ENCODE results near the gene IQCK. TPM values are rescaled to one million over a fixed set of nuclear protein-coding genes. Genes with fewer than 3 reads are reported as not detected.

Gene IQCK
- total RNA-seq, 1 experiment from 2014 or later, result 15.5 TPM

- intact Hi-C loops (cut with micrococcal nuclease; ENCODE audit: unreplicated experiment), result loop anchor here (1.0 to 5.0 kb wide), 2 partner anchors 178 to 284 kb away; no protein-coding TSS in a partner anchor
- in situ Hi-C loops (cut with HindIII; ENCODE audit: low pct_unique_long_range_greater_than_20kb, low sequenced_read_pairs), result loop anchor here (25.0 kb wide), 1 partner anchor 248 kb away; no protein-coding TSS in a partner anchor
- no peaks in the 10 kb centered on the region for H3K27me3 ChIP-seq (ENCODE audit: control insufficient read depth, insufficient read depth, low read length)
- DNase-seq (ENCODE audit: low read depth, low spot score) (no peak), ATAC-seq (peak; percentile 49)
- no peaks in the 10 kb centered on the region for H3K9me3 ChIP-seq (ENCODE audit: control insufficient read depth, insufficient read depth, low read depth, low read length)
- H3K4me1 ChIP-seq (ENCODE audit: control insufficient read depth, insufficient read depth, low read length), result peaks cover 23% of the 10 kb centered on the region
- CTCF ChIA-PET, result interaction anchor here (0.6 to 1.4 kb wide), 3 partner anchors 167 to 302 kb away, joined by 3 to 8 read pairs (median 4); partner anchors contain the start of genes IQCK and KNOP1
- no peak overlapping the region for H3K27ac ChIP-seq (ENCODE audit: low read length)
- TF ChIP-seq POLR2AphosphoS5 (IDR thresholded peaks at IDR 0.05; ENCODE audit: low read depth, low read length) (no peak), CTCF (IDR thresholded peaks at IDR 0.05) (no peak), REST (IDR thresholded peaks at IDR 0.05; ENCODE audit: insufficient read depth in 1 of 2, low read depth in 2 of 2, low read length in 1 of 2) (no peak), TCF7L2 (IDR thresholded peaks at IDR 0.05; ENCODE audit: low read depth, low read length) (no peak), SIN3A (IDR thresholded peaks at IDR 0.05; ENCODE audit: borderline replicate concordance, insufficient read depth, low read depth, low read length) (no peak)
- no peaks in the 10 kb centered on the region for H3K36me3 ChIP-seq (ENCODE audit: control insufficient read depth, insufficient read depth, low read length)
- peak overlapping the region; percentile 56 to 78 for H3K4me3 ChIP-seq (ENCODE audit: low read depth in 2 of 2, low read length in 2 of 2)
- no TSS peak for BruUV-seq (replicated peaks)
- POLR2A ChIA-PET, result no interaction called here
Measured at GRCh38 chr16:19885451-19886072, 167.5 kb downstream of the IQCK start.

GRCh38 chr16:19886073-19886941 lies 168.2 kb downstream of the IQCK start:
- TF ChIP-seq CTCF (IDR thresholded peaks at IDR 0.05) (peak; percentile 100), SIN3A (IDR thresholded peaks at IDR 0.05; ENCODE audit: borderline replicate concordance, insufficient read depth, low read depth, low read length) (no peak)
- ChIA-PET CTCF (interaction anchor here (0.6 to 1.4 kb wide), 6 partner anchors 37 to 499 kb away, joined by 3 to 8 read pairs (median 3); no protein-coding TSS in a partner anchor), POLR2A (interaction anchor here (0.6 kb wide), 1 partner anchor 324 kb away, joined by 3 read pairs; no protein-coding TSS in a partner anchor)

More at GRCh38 chr16:19886073-19886941, 168.2 kb downstream of the IQCK start:
- peak overlapping the region in 1 of 2 experiments; percentile 78; a peak in 2 of 4 replicates for H3K4me3 ChIP-seq (ENCODE audit: low read depth in 2 of 2, low read length in 2 of 2)
- H3K4me1 ChIP-seq (ENCODE audit: control insufficient read depth, insufficient read depth, low read length), result peaks cover 23% of the 10 kb centered on the region
- DNase-seq (ENCODE audit: low read depth, low spot score) (peak; percentile 88), ATAC-seq (peak; percentile 68)
- intact Hi-C loops (cut with micrococcal nuclease; ENCODE audit: unreplicated experiment) (loop anchor here (1.0 to 5.0 kb wide), 2 partner anchors 179 to 285 kb away; no protein-coding TSS in a partner anchor), in situ Hi-C loops (cut with HindIII; ENCODE audit: low pct_unique_long_range_greater_than_20kb, low sequenced_read_pairs) (loop anchor here (25.0 kb wide), 1 partner anchor 249 kb away; no protein-coding TSS in a partner anchor)
- peak overlapping the region; percentile 12; the same call in 1 of the 2 replicates for H3K27ac ChIP-seq (ENCODE audit: low read length)
- no peaks in the 10 kb centered on the region for H3K9me3 ChIP-seq (ENCODE audit: control insufficient read depth, insufficient read depth, low read depth, low read length)
- no peaks in the 10 kb centered on the region for H3K27me3 ChIP-seq (ENCODE audit: control insufficient read depth, insufficient read depth, low read length)
- no peaks in the 10 kb centered on the region for H3K36me3 ChIP-seq (ENCODE audit: control insufficient read depth, insufficient read depth, low read length)
- no TSS peak for BruUV-seq (replicated peaks)

All from Panc1 (cell line).